Gastroesophageal sphincter (tissue), 2 donors: ENCODE results near the gene TPRA1.

Experiments
- EP300 ChIP-seq: sonication (generic); formaldehyde crosslinking; IDR thresholded peaks from one replicate; pipeline ENCODE4 v1.6.1; 2017; ENCODE audit warnings: antibody characterized with exemption, mild to moderate bottlenecking
- POLR2AphosphoS5 ChIP-seq: sonication (generic); formaldehyde crosslinking; IDR thresholded peaks from one replicate; pipeline ENCODE4 v1.6.1; 2017; ENCODE audit warnings: antibody characterized with exemption

GRCh38 chr3:127630811-127631714 is 40.5 kb upstream of the TPRA1 start:
- no peak for TF ChIP-seq POLR2AphosphoS5
- no peak for TF ChIP-seq EP300
